GM23338 (cell line): ENCODE measurements around the gene MYOC. TPM values are rescaled to one million over a fixed set of nuclear protein-coding genes. Genes with fewer than 3 reads are reported as not detected.

Source experiments
- ATAC-seq: fragments of 200-7000 bp; cut with Tn5 transposase; 3 replicates; pipeline ENCODE4 v1.9.1; 2020
- DNase-seq: peaks from one replicate; pipeline ENCODE4 v3.0.0-alpha.2; 2015; ENCODE audit warnings: low spot score
- H2AFZ ChIP-seq: fragments of 200-600 bp; sonication (generic); 2 replicates; pipeline ENCODE4 v1.8.0; 2016; ENCODE audit warnings: antibody characterized with exemption, mild to moderate bottlenecking, moderate library complexity
- H3F3A ChIP-seq: fragments of 200-600 bp; sonication (generic); replicated peaks from 2 replicates; pipeline ENCODE4 v1.8.0; 2017; ENCODE audit warnings: antibody characterized with exemption, mixed run types, low read depth
- H3K27ac ChIP-seq: fragments of 200-600 bp; sonication (generic); 2 replicates; pipeline ENCODE4 v1.6.1; 2016; ENCODE audit warnings: low read depth
- H3K27me3 ChIP-seq: fragments of 200-600 bp; sonication (generic); 2 replicates; pipeline ENCODE4 v1.8.0; 2016; ENCODE audit warnings: mild to moderate bottlenecking, mixed run types, moderate library complexity; ENCODE audit not compliant: insufficient read depth
- H3K36me3 ChIP-seq: fragments of 200-600 bp; sonication (generic); 2 replicates; pipeline ENCODE4 v1.8.0; 2016; ENCODE audit warnings: mild to moderate bottlenecking; ENCODE audit not compliant: insufficient read depth
- H3K4me1 ChIP-seq: fragments of 200-600 bp; sonication (generic); 2 replicates; pipeline ENCODE4 v1.8.0; 2016; ENCODE audit warnings: mild to moderate bottlenecking, moderate library complexity; ENCODE audit not compliant: insufficient read depth
- H3K4me2 ChIP-seq: fragments of 200-600 bp; sonication (generic); 2 replicates; pipeline ENCODE4 v1.7.1; 2017; ENCODE audit warnings: mixed run types
- H3K4me3 ChIP-seq: fragments of 200-600 bp; sonication (generic); 2 replicates; pipeline ENCODE4 v1.6.1; 2016; ENCODE audit warnings: mixed run types
- H3K79me2 ChIP-seq: fragments of 200-600 bp; sonication (generic); replicated peaks from 2 replicates; pipeline ENCODE4 v1.8.0; 2017; ENCODE audit warnings: mild to moderate bottlenecking; ENCODE audit not compliant: insufficient read depth
- H3K9me2 ChIP-seq: fragments of 200-600 bp; sonication (generic); 2 replicates; pipeline ENCODE4 v1.8.0; 2017; ENCODE audit not compliant: insufficient read depth
- H4K20me1 ChIP-seq: fragments of 200-600 bp; sonication (generic); replicated peaks from 2 replicates; pipeline ENCODE4 v1.8.0; 2017; ENCODE audit warnings: mild to moderate bottlenecking; ENCODE audit not compliant: insufficient read depth
- H3K27ac Mint-ChIP-seq: 2 replicates; pipeline ENCODE4 v1.8.0; 2020; ENCODE audit warnings: inconsistent platforms, mild to moderate bottlenecking, moderate library complexity, mixed read lengths
- H3K27me3 Mint-ChIP-seq: 3 replicates; pipeline ENCODE4 v1.8.0; 2022; ENCODE audit warnings: low read depth, mild to moderate bottlenecking, moderate library complexity, mixed read lengths, inconsistent platforms; ENCODE audit not compliant: insufficient read depth, poor library complexity
- H3K36me3 Mint-ChIP-seq: 3 replicates; pipeline ENCODE4 v1.8.0; 2021; ENCODE audit warnings: low read depth, mild to moderate bottlenecking, inconsistent platforms, moderate library complexity, mixed read lengths
- H3K4me1 Mint-ChIP-seq: 3 replicates; pipeline ENCODE4 v1.8.0; 2020; ENCODE audit warnings: mild to moderate bottlenecking, inconsistent platforms, mixed read lengths
- H3K4me3 Mint-ChIP-seq: 3 replicates; pipeline ENCODE4 v1.8.0; 2021; ENCODE audit warnings: moderate library complexity, mild to moderate bottlenecking, inconsistent platforms, mixed read lengths
- H3K9me3 Mint-ChIP-seq: 3 replicates; pipeline ENCODE4 v1.8.0; 2020; ENCODE audit warnings: moderate library complexity, mild to moderate bottlenecking, inconsistent platforms, mixed read lengths
- CTCF ChIP-seq, 2 experiments: fragments of 200-600 bp in 1 of 2; sonication (generic) in 1 of 2; conservative IDR thresholded peaks; 2 replicates each; pipeline versions ENCODE4 v1.5.1 to v1.6.1; 2016 to 2017; ENCODE audit warnings: antibody characterized with exemption in 2 of 2, low read depth in 2 of 2, mild to moderate bottlenecking in 2 of 2, moderate library complexity in 1 of 2
- ETS1 ChIP-seq: IDR thresholded peaks from 2 replicates; pipeline ENCODE4 v1.6.1; 2016; ENCODE audit warnings: antibody characterized with exemption
- EZH2 ChIP-seq: fragments of 200-600 bp; sonication (generic); IDR thresholded peaks from one replicate; pipeline ENCODE4 v1.8.0; 2017; ENCODE audit warnings: antibody characterized with exemption, mild to moderate bottlenecking, low read depth; ENCODE audit not compliant: unreplicated experiment
- EZH2phosphoT487 ChIP-seq: fragments of 200-600 bp; sonication (generic); IDR thresholded peaks from one replicate; pipeline ENCODE4 v1.8.1; 2018; ENCODE audit warnings: antibody characterized with exemption; ENCODE audit not compliant: unreplicated experiment
- NANOG ChIP-seq: IDR thresholded peaks from 2 replicates; pipeline ENCODE4 v1.6.1; 2016; ENCODE audit warnings: antibody characterized with exemption, borderline replicate concordance
- POLR2AphosphoS5 ChIP-seq: IDR thresholded peaks from 2 replicates; pipeline ENCODE4 v1.6.1; 2016; ENCODE audit warnings: antibody characterized with exemption, low read depth
- REST ChIP-seq: IDR thresholded peaks from one replicate; pipeline ENCODE4 v1.6.1; 2018; ENCODE audit warnings: antibody characterized with exemption; ENCODE audit not compliant: unreplicated experiment
- STAT1 ChIP-seq: IDR thresholded peaks from one replicate; pipeline ENCODE4 v1.6.1; 2016; ENCODE audit warnings: antibody characterized with exemption; ENCODE audit not compliant: unreplicated experiment
- ZNF114 ChIP-seq: fragments of 250-450 bp; sonication (Bioruptor Pico); IDR thresholded peaks from 2 replicates; pipeline ENCODE4 v1.5.0; 2020; ENCODE audit warnings: mild to moderate bottlenecking, moderate library complexity
- ZNF331 ChIP-seq: fragments of 250-450 bp; sonication (Bioruptor Pico); IDR thresholded peaks from 2 replicates; pipeline ENCODE4 v1.5.0; 2020; ENCODE audit warnings: low read depth, mild to moderate bottlenecking, moderate library complexity
- ZNF462 ChIP-seq: fragments of 250-450 bp; sonication (Bioruptor Pico); IDR thresholded peaks from 2 replicates; pipeline ENCODE4 v1.5.0; 2020; ENCODE audit warnings: mild to moderate bottlenecking, moderate library complexity
- polyA plus RNA-seq: library from polyadenylated mRNA; unstranded; fragments of >200 nt; fragmentation: Nextera tagmentation; extraction: Ambion mirVana; gene quantifications from 2 replicates; pipeline ENCODE4 v1.2.1, GENCODE V29; 2016
- total RNA-seq: library from RNA; depleted of rRNA; stranded (reverse); fragments of >200 nt; shearing (Covaris generic); gene quantifications from 2 replicates; pipeline ENCODE4 v1.2.3, GENCODE V29; 2014

MYOC gene
- total and polyA plus RNA-seq, 2 experiments from 2014 or later, result not detected

GRCh38 chr1:171654201-171654941 lies 1.9 kb upstream of the MYOC start:
- H3K27ac ChIP-seq, result no peak overlapping the region
- H3K27me3 ChIP-seq, result no peaks in the 10 kb centered on the region
- TF ChIP-seq ZNF462 (CRISPR knock-in tag) (no peak), ZNF331 (CRISPR knock-in tag) (no peak), POLR2AphosphoS5 (no peak), CTCF (conservative IDR thresholded peaks at IDR 0.05; ENCODE audit: low read depth in 2 of 2) (no peak), STAT1 (no peak), ETS1 (no peak), NANOG (no peak), EZH2phosphoT487 (no peak), REST (no peak), ZNF114 (CRISPR knock-in tag) (no peak), EZH2 (no peak)
- Mint-ChIP-seq H3K4me1 (peaks cover 13% of the 10 kb centered on the region), H3K9me3 (no peaks in the 10 kb centered on the region), H3K27me3 (peaks cover 3% of the 10 kb centered on the region), H3K4me3 (no peak overlapping the region), H3K36me3 (no peaks in the 10 kb centered on the region), H3K27ac (no peak overlapping the region)
- ATAC-seq (no peak), DNase-seq (no peak)
- H3K4me2 ChIP-seq, result no peak overlapping the region
- H3F3A ChIP-seq, result no peaks in the 10 kb centered on the region
- no peaks in the 10 kb centered on the region for H3K9me2 ChIP-seq
- no peaks in the 10 kb centered on the region for H4K20me1 ChIP-seq
- H3K4me3 ChIP-seq, result no peak overlapping the region
- peak overlapping the region; percentile 98 for H2AFZ ChIP-seq
- no peaks in the 10 kb centered on the region for H3K79me2 ChIP-seq
- H3K36me3 ChIP-seq, result no peaks in the 10 kb centered on the region
- peaks cover 5% of the 10 kb centered on the region for H3K4me1 ChIP-seq
